HG02970 (cell line): ENCODE data around the gene TRPM8.
"Not testable (repeated sequence)": the region's sequence is repeated elsewhere in the genome, so short reads cannot be mapped to it uniquely, and the experiment has no call there.

Experiments used
- ATAC-seq: cut with Tn5 transposase; IDR thresholded peaks from one replicate; pipeline ENCODE4 v1.9.1; 2021; ENCODE audit warnings: mild to moderate bottlenecking, moderate library complexity, moderate number of reproducible peaks; ENCODE audit not compliant: unreplicated experiment, low FRiP score

Gene TRPM8

DNA sequence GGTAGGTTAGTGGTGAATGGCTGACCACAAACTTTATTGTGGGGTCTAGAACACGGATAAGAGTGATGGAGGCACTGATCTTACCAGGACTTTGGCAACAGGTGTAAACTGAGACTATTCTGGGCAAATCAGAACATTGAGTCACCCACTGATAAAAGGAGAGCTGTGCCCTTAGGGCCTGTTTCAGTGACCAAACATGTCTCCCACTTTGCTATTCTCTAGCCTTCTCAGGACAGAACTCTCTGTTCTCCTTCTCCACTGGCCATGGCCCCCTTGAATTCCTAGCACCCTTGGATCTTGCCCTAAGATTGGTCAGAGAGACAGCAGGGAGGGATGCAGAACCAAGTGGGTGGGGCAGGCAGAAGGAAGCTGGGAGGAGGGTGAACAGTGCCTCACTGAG lies 18.3 kb downstream of the TRPM8 start:
- ATAC-seq: no peak

DNA sequence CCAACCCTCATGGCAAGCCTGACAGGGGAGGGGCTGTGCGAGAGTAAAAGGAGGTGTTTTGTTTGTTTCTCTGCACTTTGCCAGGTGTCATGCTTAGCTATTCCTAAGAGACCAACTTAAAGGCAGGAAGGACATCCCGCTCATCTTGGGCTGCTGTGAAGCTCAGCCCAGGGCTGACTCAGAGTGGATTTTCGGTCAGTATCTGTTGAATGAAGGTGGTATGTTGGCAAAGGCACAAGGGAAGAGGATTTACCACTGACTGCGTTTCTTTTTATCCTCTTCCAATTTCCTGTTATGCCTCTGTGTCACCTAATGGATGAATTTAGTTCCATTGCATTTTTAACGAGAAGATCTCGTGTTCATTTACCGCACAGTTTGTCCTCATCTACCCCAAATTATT lies 18.9 kb downstream of the TRPM8 start:
- ATAC-seq: no peak

DNA sequence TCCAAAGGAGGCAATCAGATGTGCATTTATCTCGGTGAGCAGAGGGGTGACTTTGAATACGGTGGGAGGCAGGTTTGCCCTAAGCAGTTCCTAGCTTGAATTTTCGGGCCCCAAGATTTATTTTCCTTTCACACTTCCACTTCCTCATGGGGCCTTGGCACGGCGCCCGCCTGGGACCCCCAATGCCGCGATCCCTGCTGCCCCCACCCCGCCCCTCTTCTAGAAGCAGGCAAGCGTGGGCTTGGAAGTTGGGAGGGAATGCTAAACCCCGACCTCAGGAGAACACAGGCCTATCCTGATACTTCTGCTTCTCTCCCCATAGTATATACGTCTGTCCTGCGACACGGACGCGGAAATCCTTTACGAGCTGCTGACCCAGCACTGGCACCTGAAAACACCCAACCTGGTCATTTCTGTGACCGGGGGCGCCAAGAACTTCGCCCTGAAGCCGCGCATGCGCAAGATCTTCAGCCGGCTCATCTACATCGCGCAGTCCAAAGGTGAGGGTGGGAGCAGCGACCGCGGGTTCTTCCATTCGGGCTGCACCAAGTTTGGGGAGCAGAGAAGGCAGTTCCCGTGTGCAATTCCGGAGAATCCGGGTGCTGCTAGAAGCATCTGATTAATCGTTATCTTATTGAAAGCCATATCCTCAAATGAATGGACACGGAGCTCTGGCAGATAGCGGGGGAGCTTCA lies 21.6 kb downstream of the TRPM8 start:
- ATAC-seq: no peak

DNA sequence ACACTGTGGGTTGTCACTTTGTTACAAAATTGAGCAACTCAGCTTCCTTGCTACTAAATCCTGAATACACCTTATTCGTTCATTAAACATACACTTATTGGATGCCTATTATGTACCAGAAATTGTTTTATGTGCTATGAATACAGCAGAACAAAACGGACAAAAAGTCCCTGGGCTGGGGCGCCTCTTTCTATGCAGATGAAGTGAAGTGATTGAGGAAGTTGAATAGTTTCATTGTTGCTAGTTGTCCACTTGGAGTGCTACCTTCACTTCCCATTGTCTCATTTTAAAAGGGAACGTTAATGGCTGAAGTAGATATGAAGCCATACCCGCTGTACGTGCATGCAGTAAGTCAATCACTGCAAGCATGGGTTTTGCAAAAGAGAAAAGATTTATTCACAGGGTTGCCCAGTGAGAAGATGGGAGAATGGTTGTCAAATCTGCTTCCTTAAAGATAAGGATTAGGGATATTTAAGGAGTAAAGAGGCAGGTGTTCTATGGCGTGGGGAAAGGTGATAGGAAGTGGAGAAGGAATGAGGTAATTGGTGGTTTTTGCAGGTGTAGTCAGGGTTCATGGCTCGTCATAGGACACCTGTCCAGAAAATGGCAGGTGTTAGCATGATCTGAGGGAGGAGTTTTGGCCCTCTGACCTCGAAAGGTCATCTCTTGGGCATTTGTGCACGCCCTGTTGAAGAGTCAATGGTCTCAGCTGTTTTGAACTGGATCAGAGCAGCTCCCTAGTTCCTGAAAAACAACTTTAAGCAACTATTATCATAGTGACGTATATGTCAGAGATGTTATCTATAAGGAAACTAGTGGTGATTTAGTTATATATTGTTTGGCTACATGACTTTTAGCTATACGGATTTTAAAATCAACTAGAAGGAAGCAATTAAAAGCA lies 23.5 kb downstream of the TRPM8 start:
- no peak for ATAC-seq

DNA sequence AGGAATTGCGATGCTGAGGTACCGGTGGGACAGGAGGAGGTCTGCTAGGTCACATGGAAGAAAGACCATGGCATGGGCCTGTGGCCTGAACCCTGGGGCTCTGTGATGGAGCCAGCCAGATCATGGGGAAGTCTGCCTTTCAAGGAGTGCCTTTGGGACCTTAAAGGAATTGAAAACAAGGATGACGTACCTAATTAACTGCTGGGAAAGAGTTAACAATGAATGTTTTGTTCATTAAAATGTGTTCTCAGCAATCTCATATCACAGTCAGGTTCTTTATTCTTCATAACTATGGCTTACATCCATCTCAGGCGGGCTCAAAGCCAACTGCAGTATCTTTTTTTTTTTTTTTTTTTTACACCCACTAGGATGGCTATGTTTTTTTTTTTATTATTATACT lies 25.6 kb downstream of the TRPM8 start:
- no peak for ATAC-seq

DNA sequence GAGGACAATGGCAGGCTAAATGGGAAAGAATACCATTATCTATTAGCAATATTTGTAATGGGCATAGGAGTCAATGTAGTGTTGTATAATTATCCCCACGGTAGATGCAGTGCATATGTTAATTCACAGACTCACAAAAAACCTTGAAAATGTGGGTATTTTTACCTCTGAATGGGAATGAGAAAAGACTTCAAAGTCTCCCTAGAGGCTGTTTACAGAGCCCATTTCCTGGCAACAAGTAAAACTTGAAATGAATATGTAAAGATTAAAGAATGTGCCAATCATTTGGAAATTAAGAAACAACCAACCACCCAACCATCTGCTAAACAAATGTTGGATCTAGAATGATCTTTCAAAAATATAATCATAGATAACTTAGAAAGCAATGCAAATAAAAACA lies 27.1 kb downstream of the TRPM8 start:
- ATAC-seq: no peak

DNA sequence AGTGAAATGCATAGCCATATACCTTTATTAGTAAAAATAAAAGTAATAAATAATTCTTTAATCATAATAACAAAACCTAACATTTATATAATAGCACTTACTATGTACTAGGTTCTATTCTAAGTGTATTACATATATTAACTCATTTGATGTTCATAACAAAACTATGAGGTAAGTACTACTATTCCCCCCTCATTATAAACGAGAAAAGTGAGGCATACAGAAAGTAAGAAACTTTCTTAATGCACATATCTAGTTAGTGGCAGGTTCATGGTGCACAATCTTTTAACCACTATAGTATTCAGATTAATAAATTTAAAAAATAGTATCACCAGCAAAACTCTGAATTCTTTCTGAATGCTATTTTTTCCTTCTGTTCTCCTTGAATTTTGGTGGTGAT lies 27.5 kb downstream of the TRPM8 start:
- ATAC-seq: no peak

DNA sequence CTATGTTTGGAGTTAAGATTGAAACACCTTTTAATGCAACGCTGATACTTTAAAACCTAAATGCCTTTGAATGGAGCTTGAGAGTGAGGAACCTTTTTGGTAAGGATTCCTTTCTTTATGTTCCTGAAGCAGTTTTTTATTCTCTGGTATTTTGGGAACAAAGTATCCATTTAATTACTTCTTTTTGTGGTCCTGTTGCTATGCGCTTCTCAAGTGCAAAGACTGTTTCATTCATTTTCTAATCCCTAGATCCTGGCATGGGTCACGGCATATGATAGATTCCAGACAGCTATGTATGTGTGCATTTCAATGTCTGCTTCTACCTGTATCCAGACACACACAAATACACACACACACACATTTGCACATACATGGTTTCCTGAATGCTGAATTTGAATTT lies 28.0 kb downstream of the TRPM8 start:
- ATAC-seq: no peak

DNA sequence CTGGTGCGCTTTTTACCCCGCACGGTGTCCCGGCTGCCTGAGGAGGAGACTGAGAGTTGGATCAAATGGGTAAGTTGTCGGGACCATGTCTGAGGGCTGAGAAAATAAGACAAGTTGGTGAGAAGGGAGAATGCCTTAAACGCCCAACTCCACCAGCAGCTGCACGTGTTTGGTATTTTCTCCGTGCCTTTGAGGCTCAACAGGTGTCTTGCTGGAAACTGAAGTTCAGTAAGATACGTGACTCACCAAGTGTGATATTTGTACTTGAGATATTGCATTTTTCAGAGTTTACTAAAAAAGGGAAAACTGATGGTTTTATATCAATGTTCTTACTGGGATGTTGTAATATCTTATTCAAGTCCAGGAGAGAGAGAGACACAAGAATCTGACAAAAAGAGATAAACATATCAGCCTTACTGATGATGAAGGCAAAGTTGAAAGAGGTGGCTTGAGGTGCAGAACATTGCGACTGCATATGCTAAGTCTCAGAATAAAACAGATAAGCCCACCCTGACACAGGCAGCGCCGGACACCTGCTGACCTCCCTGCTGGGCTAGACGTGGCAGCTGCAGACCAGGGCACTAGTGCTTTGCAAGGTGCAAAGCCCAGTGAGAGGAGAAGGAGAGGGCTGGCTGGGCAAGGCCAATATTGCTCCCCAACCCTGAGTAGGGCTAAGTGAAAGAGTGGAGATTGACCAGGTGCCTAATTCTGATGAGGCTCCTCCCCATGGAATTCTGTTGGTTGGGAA lies 33.1 kb downstream of the TRPM8 start:
- ATAC-seq: no peak

DNA sequence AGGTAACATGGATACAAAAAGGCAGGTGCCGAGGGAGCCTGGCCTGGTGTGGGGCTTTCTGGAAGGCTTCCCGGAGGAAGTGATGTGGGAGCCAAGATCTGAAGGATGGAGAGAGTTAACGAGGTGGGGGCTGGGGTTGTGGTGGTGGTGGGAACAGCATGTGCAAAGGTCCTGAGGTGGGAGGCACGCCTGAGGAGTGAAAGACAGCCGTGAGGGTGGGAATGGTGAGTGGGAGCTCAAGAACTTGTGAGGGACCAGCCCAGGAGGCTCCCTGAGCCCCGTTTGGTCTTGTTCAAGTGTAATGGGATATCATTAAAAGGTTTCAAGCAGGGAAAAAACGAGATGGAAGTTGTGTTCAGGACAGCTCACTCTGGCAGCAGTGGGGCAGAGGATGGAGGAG lies 35.2 kb downstream of the TRPM8 start:
- no peak for ATAC-seq

DNA sequence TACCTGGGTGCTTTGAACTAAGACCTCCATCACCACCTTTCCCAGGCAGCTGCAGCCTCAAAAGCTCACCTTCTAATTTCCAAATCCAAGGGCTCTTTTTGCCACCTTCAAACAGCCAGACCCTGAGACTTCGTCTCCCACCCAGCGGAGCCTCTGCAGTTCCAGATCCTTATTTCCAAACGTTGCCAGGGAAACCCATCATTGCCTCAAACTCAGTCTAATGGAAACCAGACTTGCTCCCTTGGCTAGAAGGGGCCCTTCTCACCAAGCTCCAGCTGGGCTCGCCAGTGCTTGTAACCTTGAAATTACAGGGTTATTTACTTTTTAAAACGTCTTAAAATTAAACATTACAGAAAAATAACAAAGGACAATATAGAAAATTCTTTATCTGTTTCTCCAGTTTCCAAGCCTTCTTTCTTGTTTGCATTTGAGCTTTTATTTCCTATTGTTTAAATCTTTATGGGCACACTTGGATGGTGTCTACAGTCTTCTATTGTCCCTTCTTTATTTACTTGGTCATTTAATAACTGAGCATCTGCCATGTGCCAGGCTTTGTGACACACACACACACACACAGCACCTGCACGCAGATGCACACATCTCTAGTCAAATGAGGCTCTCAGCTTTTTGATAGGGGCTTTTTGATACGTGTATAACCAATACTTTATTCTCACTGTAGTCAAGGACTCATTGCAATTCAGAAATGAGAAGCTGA lies 36.1 kb downstream of the TRPM8 start:
- no peak for ATAC-seq

DNA sequence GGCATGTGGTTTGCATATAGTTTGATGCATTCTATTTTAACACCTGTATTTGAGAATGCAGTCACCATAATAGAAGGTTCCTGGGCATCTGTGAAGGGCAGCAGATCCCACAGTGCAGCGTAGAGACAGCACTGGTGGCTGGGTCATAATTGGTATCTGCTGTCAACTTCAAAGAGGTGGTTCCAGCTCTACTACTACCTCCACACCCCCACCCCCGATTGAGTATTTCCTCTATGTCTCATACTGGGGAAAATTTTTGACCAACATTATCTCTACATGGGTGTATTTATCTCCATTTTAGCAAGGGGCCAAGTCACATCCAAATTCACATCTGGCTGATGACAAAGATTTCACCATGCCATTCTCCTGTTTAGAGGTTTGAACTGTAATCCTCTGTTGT lies 43.0 kb downstream of the TRPM8 start:
- ATAC-seq: no peak

DNA sequence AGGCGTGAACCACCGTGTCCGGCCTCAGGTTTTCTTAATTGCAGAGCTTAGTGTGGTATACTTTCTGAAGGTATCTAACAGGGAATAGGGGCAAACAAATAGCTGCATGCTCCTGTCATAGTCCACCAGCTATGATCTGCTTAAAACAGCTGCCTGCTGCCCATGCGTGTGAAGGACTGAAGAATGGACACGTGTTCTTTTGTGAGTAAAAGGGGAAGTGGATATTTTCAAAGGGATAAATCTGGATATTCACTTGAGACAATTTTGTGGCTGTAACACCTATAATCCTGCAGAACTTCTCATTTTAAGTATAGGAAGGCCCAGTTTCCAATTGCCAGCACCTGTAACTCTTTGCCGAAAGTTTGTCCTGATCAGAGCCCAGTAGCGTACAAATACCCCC lies 44.7 kb downstream of the TRPM8 start:
- no peak for ATAC-seq

DNA sequence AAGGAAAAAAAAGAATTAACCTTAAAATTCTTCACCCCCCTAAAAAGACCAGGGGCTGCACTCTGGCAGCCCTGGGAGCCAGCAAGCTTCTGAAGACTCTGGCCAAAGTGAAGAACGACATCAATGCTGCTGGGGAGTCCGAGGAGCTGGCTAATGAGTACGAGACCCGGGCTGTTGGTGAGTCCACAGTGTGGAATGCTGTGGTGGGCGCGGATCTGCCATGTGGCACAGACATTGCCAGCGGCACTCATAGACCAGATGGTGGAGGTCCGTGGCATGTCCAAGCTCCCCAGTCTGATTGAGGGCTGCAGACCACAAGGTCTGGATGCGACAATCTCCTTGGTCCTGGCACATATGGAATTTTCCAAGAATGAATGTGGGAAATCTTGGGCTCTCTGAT lies 47.4 kb downstream of the TRPM8 start:
- ATAC-seq: no peak

DNA sequence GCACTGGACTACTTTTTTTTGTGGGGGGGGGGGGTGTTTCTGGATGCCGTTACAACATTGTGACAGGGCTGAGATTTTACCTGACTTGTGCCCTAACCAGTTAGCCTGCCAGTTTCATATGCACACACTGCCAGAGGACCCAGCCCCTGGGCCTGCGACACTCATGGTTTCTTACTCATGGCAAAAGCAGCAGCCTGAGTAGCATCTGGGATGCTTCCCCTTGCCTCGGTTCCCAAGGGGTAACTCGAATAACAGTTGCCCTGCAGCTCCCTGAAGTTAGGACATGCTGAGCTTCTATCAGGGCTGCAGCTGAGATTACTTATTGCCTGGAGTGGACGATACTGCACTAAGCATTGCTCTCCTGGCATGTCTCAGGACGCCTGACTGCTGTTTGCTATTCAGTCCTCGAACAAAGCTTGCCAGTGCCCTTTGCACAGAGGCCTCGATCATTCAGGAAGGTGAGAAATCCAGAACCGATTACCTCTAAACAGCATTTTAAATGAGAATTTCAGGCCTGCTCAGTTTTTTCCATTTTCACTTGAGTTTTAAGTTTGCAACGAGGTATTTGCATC lies 47.9 kb downstream of the TRPM8 start:
- ATAC-seq: no peak

DNA sequence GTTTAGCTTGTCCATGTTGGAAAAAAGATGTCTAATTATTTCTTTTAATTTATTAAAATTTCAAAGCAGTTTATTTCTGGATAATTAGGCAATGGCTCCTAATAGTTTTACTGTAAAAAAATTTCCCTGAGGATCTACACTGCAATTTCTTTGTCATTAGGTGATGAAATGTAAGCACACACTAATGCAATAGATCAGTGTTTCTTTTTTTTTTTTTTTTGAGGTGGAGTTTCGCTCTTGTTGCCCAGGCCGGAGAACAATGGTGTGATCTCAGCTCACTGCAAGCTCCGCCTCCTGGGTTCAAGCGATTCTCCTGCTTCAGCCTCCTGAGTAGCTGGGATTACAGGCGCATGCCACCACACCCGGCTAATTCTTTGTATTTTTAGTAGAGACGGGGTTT lies 48.5 kb downstream of the TRPM8 start:
- not testable (repeated sequence) for ATAC-seq

DNA sequence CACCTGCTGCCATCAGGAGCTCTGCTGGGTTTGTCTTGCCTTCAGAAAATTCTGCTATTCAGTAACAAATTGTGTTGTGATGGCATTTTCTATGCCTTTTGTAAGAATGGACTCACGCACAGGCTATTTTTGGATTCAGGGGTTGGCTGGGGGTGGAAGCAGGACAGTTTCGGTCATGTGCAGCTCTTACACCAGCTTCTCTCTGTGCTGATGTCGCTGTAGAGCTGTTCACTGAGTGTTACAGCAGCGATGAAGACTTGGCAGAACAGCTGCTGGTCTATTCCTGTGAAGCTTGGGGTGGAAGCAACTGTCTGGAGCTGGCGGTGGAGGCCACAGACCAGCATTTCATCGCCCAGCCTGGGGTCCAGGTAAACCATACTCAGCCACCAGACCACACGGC lies 49.2 kb downstream of the TRPM8 start:
- ATAC-seq: no peak

DNA sequence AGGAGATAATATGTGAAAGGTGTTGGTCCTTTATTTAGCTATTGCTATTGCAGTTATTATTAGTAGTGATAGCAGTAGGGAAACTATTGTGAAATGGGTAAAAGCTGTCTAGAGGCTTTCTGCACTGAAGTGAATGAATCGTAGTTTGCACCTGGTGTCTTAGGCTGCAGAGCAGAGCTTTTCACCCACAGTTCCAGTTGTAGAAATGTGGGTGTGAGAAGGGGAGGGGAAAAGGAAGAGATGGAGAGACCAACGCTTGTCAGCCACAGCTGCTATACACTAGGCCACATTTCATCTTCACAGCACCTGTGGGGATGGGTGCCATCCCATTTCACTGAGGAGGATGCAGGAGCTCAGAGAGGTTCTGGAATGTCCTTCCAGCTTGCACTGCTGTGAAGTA lies 50.0 kb downstream of the TRPM8 start:
- no peak for ATAC-seq

DNA sequence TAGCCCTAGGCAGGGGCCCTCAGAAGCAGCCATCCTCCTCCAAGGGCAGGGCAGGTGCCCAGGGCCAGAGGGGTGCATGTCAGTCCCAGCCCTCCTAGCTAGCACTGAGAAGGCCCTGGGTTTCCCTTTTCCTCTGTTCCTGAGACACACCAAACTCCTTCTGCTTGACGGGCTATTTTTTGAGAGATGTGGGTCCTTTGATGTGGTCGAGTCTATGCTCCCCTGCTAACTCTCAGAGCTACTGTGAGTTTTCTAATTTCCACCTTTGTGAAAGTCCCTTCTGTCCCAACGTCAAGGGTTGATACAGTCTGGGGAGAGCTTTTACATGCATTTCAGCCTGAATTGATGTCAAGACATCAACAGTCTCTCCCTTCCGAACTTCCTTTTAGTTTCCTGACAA lies 51.4 kb downstream of the TRPM8 start:
- ATAC-seq: no peak

DNA sequence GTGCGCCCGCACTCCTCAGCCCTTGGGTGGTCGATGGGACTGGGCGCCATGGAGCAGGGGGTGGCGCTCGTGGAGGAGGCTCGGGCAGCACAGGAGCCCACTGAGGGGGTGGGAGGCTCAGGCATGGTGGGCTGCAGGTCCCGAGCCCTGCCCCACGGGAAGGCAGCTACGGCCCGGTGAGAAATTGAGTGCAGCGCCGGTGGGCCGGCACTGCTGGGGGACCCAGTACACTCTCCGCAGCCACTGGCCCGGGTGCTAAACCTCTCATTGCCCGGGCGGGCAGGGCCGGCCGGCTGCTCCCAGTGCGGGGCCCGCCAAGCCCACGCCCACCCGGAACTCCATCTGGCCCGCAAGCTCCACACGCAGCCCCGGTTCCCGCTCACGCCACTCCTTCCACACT lies 55.3 kb downstream of the TRPM8 start:
- ATAC-seq: not testable (repeated sequence)
